Endodermal cell (in vitro differentiated cells): ENCODE results near the gene FOXM1. TPM values are rescaled to one million over a fixed set of nuclear protein-coding genes. Genes with fewer than 3 reads are reported as not detected.
A peak's percentile ranks its signal among the peaks of the same experiment; 100 is the strongest.

Experiments
- DNase-seq: peaks from one replicate; pipeline ENCODE4 v3.0.0-alpha.2; 2017
- H3K27ac ChIP-seq: 2 replicates; pipeline ENCODE4 v1.5.1; 2013; ENCODE audit warnings: mild to moderate bottlenecking, low read depth, low read length, moderate library complexity
- H3K27me3 ChIP-seq: 2 replicates; pipeline ENCODE4 v1.6.1; 2013; ENCODE audit warnings: mild to moderate bottlenecking, low read length, moderate library complexity; ENCODE audit not compliant: insufficient read depth, control insufficient read depth, poor library complexity, severe bottlenecking
- H3K36me3 ChIP-seq: 2 replicates; pipeline ENCODE4 v1.7.0; 2013; ENCODE audit warnings: mild to moderate bottlenecking, low read length, moderate library complexity; ENCODE audit not compliant: control insufficient read depth, insufficient read depth
- H3K4me1 ChIP-seq: one replicate; pipeline ENCODE4 v1.7.0; 2013; ENCODE audit warnings: low read length; ENCODE audit not compliant: control insufficient read depth, insufficient read depth
- H3K4me3 ChIP-seq: 2 replicates; pipeline ENCODE4 v1.5.1; 2013; ENCODE audit warnings: mild to moderate bottlenecking, low read length, moderate library complexity
- H3K9ac ChIP-seq: 2 replicates; pipeline ENCODE4 v1.6.1; 2013; ENCODE audit warnings: mild to moderate bottlenecking, low read length, moderate library complexity; ENCODE audit not compliant: poor library complexity, severe bottlenecking; ENCODE audit errors: extremely low read depth
- H3K9me3 ChIP-seq: 2 replicates; pipeline ENCODE4 v1.6.1; 2013; ENCODE audit warnings: mild to moderate bottlenecking, low read length, moderate library complexity; ENCODE audit not compliant: control insufficient read depth
- H3K27ac Mint-ChIP-seq: 2 replicates; pipeline ENCODE4 v1.8.0; 2020; ENCODE audit warnings: mixed read lengths
- H3K27me3 Mint-ChIP-seq: 2 replicates; pipeline ENCODE4 v1.8.0; 2021; ENCODE audit warnings: mild to moderate bottlenecking, mixed read lengths; ENCODE audit not compliant: insufficient read depth
- H3K36me3 Mint-ChIP-seq: 2 replicates; pipeline ENCODE4 v1.8.0; 2020; ENCODE audit warnings: low read depth, mixed read lengths
- H3K4me1 Mint-ChIP-seq: 2 replicates; pipeline ENCODE4 v1.8.0; 2020; ENCODE audit warnings: mixed read lengths
- H3K4me3 Mint-ChIP-seq: 2 replicates; pipeline ENCODE4 v1.8.0; 2020; ENCODE audit warnings: mild to moderate bottlenecking, moderate library complexity, mixed read lengths
- H3K9me3 Mint-ChIP-seq: 2 replicates; pipeline ENCODE4 v1.8.0; 2020; ENCODE audit warnings: mild to moderate bottlenecking, mixed read lengths
- CTCF ChIP-seq: fragments of 200-600 bp; sonication (generic); conservative IDR thresholded peaks from 2 replicates; pipeline ENCODE4 v1.5.0; 2021; ENCODE audit warnings: antibody characterized with exemption, mild to moderate bottlenecking
- WGBS, 2 experiments: methylation state at CpG; one replicate each; pipeline versions ENCODE4 v1.1.5 to v1.1.7; 2013; ENCODE audit warnings: missing lambda C conversion rate in 2 of 2, mixed read lengths in 1 of 2; ENCODE audit not compliant: insufficient coverage in 1 of 2, insufficient read length in 1 of 2; 5-methylcytosine and 5-hydroxymethylcytosine counted together
- total RNA-seq, 2 donors: library from RNA; stranded (reverse); fragmentation: NEBNext Ultra II Directional in 1 of 2; extraction: Animal tissue kit (Norgen Biotek cat#: 25700) in 1 of 2; gene quantifications; 2 replicates in 1 of 2; 3 replicates in 1 of 2; pipeline ENCODE4 v1.2.1, GENCODE V29; 2021

The FOXM1 gene
- total RNA-seq, 2 donors from 2014 or later, result 93.9 to 147 TPM

- Mint-ChIP-seq H3K36me3 (peaks cover 67% of the 10 kb centered on the region), H3K4me1 (no peaks in the 10 kb centered on the region), H3K27ac (no peak overlapping the region), H3K4me3 (no peak overlapping the region), H3K27me3 (no peaks in the 10 kb centered on the region), H3K9me3 (peaks cover 2% of the 10 kb centered on the region)
- Histone ChIP-seq H3K4me3 (no peak overlapping the region), H3K36me3 (peaks cover 55% of the 10 kb centered on the region), H3K4me1 (no peaks in the 10 kb centered on the region), H3K27me3 (no peaks in the 10 kb centered on the region), H3K9ac (no peak overlapping the region), H3K27ac (no peak overlapping the region), H3K9me3 (no peaks in the 10 kb centered on the region)
- 96 to 100% methylated on average over 1 to 2 of the region's 2 CpGs for WGBS, 2 experiments
- no peak for TF ChIP-seq CTCF
- DNase-seq, result no peak
These were observed 42.3 kb upstream of the FOXM1 start for GRCh38 chr12:2919249-2919648.

- Histone ChIP-seq H3K27ac (no peak overlapping the region), H3K9me3 (no peaks in the 10 kb centered on the region), H3K36me3 (peaks cover 36% of the 10 kb centered on the region), H3K9ac (no peak overlapping the region), H3K27me3 (no peaks in the 10 kb centered on the region), H3K4me3 (no peak overlapping the region), H3K4me1 (no peaks in the 10 kb centered on the region)
- no peaks in the 10 kb centered on the region for H3K9me3 Mint-ChIP-seq
- peaks cover 59% of the 10 kb centered on the region for H3K36me3 Mint-ChIP-seq
- DNase-seq, result no peak
- WGBS, 2 experiments, result 93 to 100% methylated on average over 1 to 3 of the region's 3 CpGs
- H3K27me3 Mint-ChIP-seq, result no peaks in the 10 kb centered on the region
- no peak for TF ChIP-seq CTCF
- peak overlapping the region; percentile 63 for H3K27ac Mint-ChIP-seq
- H3K4me1 Mint-ChIP-seq, result peaks cover 14% of the 10 kb centered on the region
- no peak overlapping the region for H3K4me3 Mint-ChIP-seq
These were observed 35.2 kb upstream of the FOXM1 start for GRCh38 chr12:2912216-2912575.

DNA sequence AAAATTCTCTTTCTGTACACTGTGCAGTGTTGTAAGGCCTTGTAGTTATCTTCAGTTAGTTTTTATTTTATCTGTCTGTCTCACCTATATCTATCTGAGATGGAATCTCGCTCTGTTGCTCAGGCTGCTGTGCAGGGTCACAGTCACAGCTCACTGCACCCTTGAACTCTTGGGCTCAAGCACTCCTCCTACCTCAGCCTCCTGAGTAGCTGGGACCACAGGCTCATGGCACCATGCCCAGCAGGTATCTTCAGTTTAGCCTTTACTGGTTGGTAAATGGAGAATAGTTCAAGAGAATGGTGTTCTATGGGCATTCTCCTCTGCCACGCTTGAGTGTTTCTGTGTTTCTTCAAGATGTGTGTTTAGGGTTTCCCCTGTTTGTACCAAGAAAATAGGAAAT lies 27.3 kb upstream of the FOXM1 start:
- no peak for DNase-seq
- Histone ChIP-seq H3K4me3 (no peak overlapping the region), H3K27ac (no peak overlapping the region), H3K27me3 (no peaks in the 10 kb centered on the region), H3K4me1 (no peaks in the 10 kb centered on the region), H3K9ac (no peak overlapping the region), H3K36me3 (no peaks in the 10 kb centered on the region), H3K9me3 (no peaks in the 10 kb centered on the region)
- 83 to 89% methylated on average over 1 to 2 of the region's 2 CpGs for WGBS, 2 experiments
- Mint-ChIP-seq H3K36me3 (peaks cover 2% of the 10 kb centered on the region), H3K27ac (no peak overlapping the region), H3K4me1 (peaks cover 11% of the 10 kb centered on the region), H3K9me3 (no peaks in the 10 kb centered on the region), H3K27me3 (no peaks in the 10 kb centered on the region), H3K4me3 (no peak overlapping the region)
- no peak for TF ChIP-seq CTCF
